DND-41 (cell line): ENCODE data around the gene ABI3.

Experiments
- CTCF ChIP-seq: IDR thresholded peaks from 2 replicates; pipeline ENCODE4 v1.5.1; 2012; ENCODE audit warnings: borderline replicate concordance, low read length, moderate library complexity, mild to moderate bottlenecking; ENCODE audit not compliant: poor library complexity, severe bottlenecking; ENCODE audit errors: extremely low read depth
- EZH2 ChIP-seq: IDR thresholded peaks from 3 replicates; pipeline ENCODE4 v1.6.1; 2012; ENCODE audit warnings: borderline replicate concordance, low read depth, mild to moderate bottlenecking, moderate library complexity, low read length, inconsistent platforms; ENCODE audit not compliant: severe bottlenecking

GRCh38 chr17:49191917-49192741 is 18.4 kb upstream of the ABI3 start:
- peak; percentile 58 for TF ChIP-seq CTCF
- no peak for TF ChIP-seq EZH2
